Mesendoderm (in vitro differentiated cells): ENCODE data around the gene SHISA9.
A peak's percentile ranks its signal among the peaks of the same experiment; 100 is the strongest.

Experiments
- DNase-seq: peaks from one replicate; pipeline ENCODE4 v3.0.0; 2013
- H2AK5ac ChIP-seq: 2 replicates; pipeline ENCODE4 v1.6.1; 2013; ENCODE audit warnings: low read length, inconsistent platforms
- H2BK120ac ChIP-seq: 2 replicates; pipeline ENCODE4 v1.6.1; 2013; ENCODE audit warnings: low read depth, mild to moderate bottlenecking, low read length, moderate library complexity, mixed read lengths
- H2BK15ac ChIP-seq: replicated peaks from 2 replicates; pipeline ENCODE4 v1.6.1; 2013; ENCODE audit warnings: low read depth, mild to moderate bottlenecking, moderate library complexity
- H2BK5ac ChIP-seq: 2 replicates; pipeline ENCODE4 v1.6.1; 2013; ENCODE audit warnings: low read length, inconsistent platforms
- H3K18ac ChIP-seq: 2 replicates; pipeline ENCODE4 v1.6.1; 2013; ENCODE audit warnings: mild to moderate bottlenecking, low read length, mixed read lengths
- H3K23ac ChIP-seq: one replicate; pipeline ENCODE4 v1.6.1; 2013; ENCODE audit warnings: low read length
- H3K27ac ChIP-seq: 2 replicates; pipeline ENCODE4 v1.5.1; 2013; ENCODE audit warnings: low read depth, mild to moderate bottlenecking, inconsistent platforms, low read length, moderate library complexity
- H3K27me3 ChIP-seq: 2 replicates; pipeline ENCODE4 v1.6.1; 2013; ENCODE audit warnings: low read length, control low read depth, mild to moderate bottlenecking, inconsistent platforms; ENCODE audit not compliant: insufficient read depth, poor library complexity
- H3K36me3 ChIP-seq: 2 replicates; pipeline ENCODE4 v1.6.1; 2013; ENCODE audit warnings: low read length, inconsistent platforms; ENCODE audit not compliant: control insufficient read depth, insufficient read depth
- H3K4ac ChIP-seq: one replicate; pipeline ENCODE4 v1.6.1; 2013; ENCODE audit warnings: low read depth, mild to moderate bottlenecking, low read length, moderate library complexity
- H3K4me1 ChIP-seq: 2 replicates; pipeline ENCODE4 v1.6.1; 2013; ENCODE audit warnings: low read depth, low read length, inconsistent platforms; ENCODE audit not compliant: control insufficient read depth
- H3K4me2 ChIP-seq: 2 replicates; pipeline ENCODE4 v1.6.1; 2013; ENCODE audit warnings: low read length
- H3K4me3 ChIP-seq: 2 replicates; pipeline ENCODE4 v1.5.1; 2013; ENCODE audit warnings: mild to moderate bottlenecking, low read length
- H3K56ac ChIP-seq: one replicate; pipeline ENCODE4 v1.6.1; 2013; ENCODE audit warnings: low read length
- H3K79me1 ChIP-seq: 2 replicates; pipeline ENCODE4 v1.6.1; 2013; ENCODE audit warnings: low read length, inconsistent platforms
- H3K79me2 ChIP-seq: 2 replicates; pipeline ENCODE4 v1.6.1; 2013; ENCODE audit warnings: mild to moderate bottlenecking, low read length; ENCODE audit not compliant: control insufficient read depth, insufficient read depth
- H3K9ac ChIP-seq: 2 replicates; pipeline ENCODE4 v1.6.1; 2013; ENCODE audit warnings: low read length, inconsistent platforms
- H4K5ac ChIP-seq: one replicate; pipeline ENCODE4 v1.6.1; 2013; ENCODE audit warnings: low read length
- H4K8ac ChIP-seq: one replicate; pipeline ENCODE4 v1.6.1; 2013; ENCODE audit warnings: low read depth, mild to moderate bottlenecking, control low read depth, low read length, moderate library complexity
- WGBS: extraction: QIAGEN DNeasy Blood & Tissue Kit; methylation state at CpG from one replicate; pipeline ENCODE4 v1.1.7; 2013; ENCODE audit warnings: low lambda C conversion rate, missing lambda C conversion rate; ENCODE audit not compliant: insufficient coverage; ENCODE audit errors: extremely low coverage; 5-methylcytosine and 5-hydroxymethylcytosine counted together

SHISA9 gene

GRCh38 chr16:12959072-12959471 is 57.7 kb downstream of the SHISA9 start:
- H4K8ac ChIP-seq, result no peak overlapping the region
- no peak overlapping the region for H2BK120ac ChIP-seq
- no peaks in the 10 kb centered on the region for H3K36me3 ChIP-seq
- no peak overlapping the region for H3K56ac ChIP-seq
- H2BK15ac ChIP-seq, result no peak overlapping the region
- no peak for DNase-seq
- H3K23ac ChIP-seq, result no peak overlapping the region
- H3K9ac ChIP-seq, result no peak overlapping the region
- peaks cover 17% of the 10 kb centered on the region for H3K79me1 ChIP-seq
- H3K4me2 ChIP-seq, result no peak overlapping the region
- H3K4ac ChIP-seq, result no peak overlapping the region
- no peak overlapping the region for H3K18ac ChIP-seq
- H3K27me3 ChIP-seq, result no peaks in the 10 kb centered on the region
- H3K79me2 ChIP-seq, result peaks cover 8% of the 10 kb centered on the region
- H2AK5ac ChIP-seq, result no peak overlapping the region
- H3K27ac ChIP-seq, result no peak overlapping the region
- peaks cover 2% of the 10 kb centered on the region for H3K4me1 ChIP-seq
- no peak overlapping the region for H4K5ac ChIP-seq
- H3K4me3 ChIP-seq, result no peak overlapping the region
- no peak overlapping the region for H2BK5ac ChIP-seq

GRCh38 chr16:12961626-12962025 is 60.2 kb downstream of the SHISA9 start:
- H3K27ac ChIP-seq, result no peak overlapping the region
- H3K36me3 ChIP-seq, result no peaks in the 10 kb centered on the region
- H3K4me3 ChIP-seq, result no peak overlapping the region
- H2BK15ac ChIP-seq, result no peak overlapping the region
- no peak overlapping the region for H2BK120ac ChIP-seq
- no peak overlapping the region for H2BK5ac ChIP-seq
- WGBS, result no CpG with 5 or more reads among the region's 6 CpGs
- no peak overlapping the region for H3K4ac ChIP-seq
- no peak for DNase-seq
- H3K18ac ChIP-seq, result no peak overlapping the region
- peaks cover 8% of the 10 kb centered on the region for H3K79me2 ChIP-seq
- no peak overlapping the region for H4K8ac ChIP-seq
- H3K23ac ChIP-seq, result no peak overlapping the region
- H3K4me1 ChIP-seq, result peaks cover 2% of the 10 kb centered on the region
- H3K79me1 ChIP-seq, result peaks cover 13% of the 10 kb centered on the region
- H4K5ac ChIP-seq, result no peak overlapping the region
- H3K4me2 ChIP-seq, result no peak overlapping the region
- no peak overlapping the region for H3K9ac ChIP-seq
- no peaks in the 10 kb centered on the region for H3K27me3 ChIP-seq
- H3K56ac ChIP-seq, result no peak overlapping the region
- H2AK5ac ChIP-seq, result no peak overlapping the region

DNA sequence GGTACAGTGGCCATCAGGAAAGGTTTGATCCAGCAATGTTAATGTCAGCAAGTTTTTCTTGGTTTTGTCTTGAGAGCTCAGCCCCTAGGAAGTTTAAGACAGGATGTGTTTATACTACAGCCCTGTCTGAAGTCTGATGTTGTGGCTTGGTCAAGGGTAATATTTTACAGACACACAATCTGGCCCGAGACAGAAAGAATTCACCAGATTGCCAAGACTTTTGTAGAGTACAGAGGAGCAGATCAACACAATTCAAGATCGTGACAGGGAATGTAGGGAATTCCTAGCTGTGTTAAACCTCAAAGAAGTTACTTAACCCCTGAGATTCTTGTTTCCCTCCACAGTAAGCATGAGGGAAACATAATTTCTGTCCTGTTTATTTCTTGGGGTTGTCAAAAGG is 63.1 kb downstream of the SHISA9 start:
- H3K4me2 ChIP-seq, result no peak overlapping the region
- DNase-seq, result no peak
- peaks cover 5% of the 10 kb centered on the region for H3K79me2 ChIP-seq
- H4K8ac ChIP-seq, result no peak overlapping the region
- no peak overlapping the region for H3K18ac ChIP-seq
- no peak overlapping the region for H3K56ac ChIP-seq
- no peak overlapping the region for H3K4me3 ChIP-seq
- no peak overlapping the region for H4K5ac ChIP-seq
- H3K23ac ChIP-seq, result no peak overlapping the region
- H2BK15ac ChIP-seq, result no peak overlapping the region
- H2AK5ac ChIP-seq, result no peak overlapping the region
- no peak overlapping the region for H3K27ac ChIP-seq
- no peaks in the 10 kb centered on the region for H3K36me3 ChIP-seq
- no CpG with 5 or more reads among the region's 2 CpGs for WGBS
- H2BK120ac ChIP-seq, result no peak overlapping the region
- no peak overlapping the region for H3K9ac ChIP-seq
- H2BK5ac ChIP-seq, result no peak overlapping the region
- H3K27me3 ChIP-seq, result no peaks in the 10 kb centered on the region
- no peak overlapping the region for H3K4ac ChIP-seq
- H3K79me1 ChIP-seq, result peaks cover 11% of the 10 kb centered on the region
- no peaks in the 10 kb centered on the region for H3K4me1 ChIP-seq

- Histone ChIP-seq H3K23ac (no peak overlapping the region), H2BK5ac (no peak overlapping the region), H3K79me2 (peaks cover 3% of the 10 kb centered on the region), H3K4me2 (no peak overlapping the region), H3K4me1 (no peaks in the 10 kb centered on the region), H2AK5ac (no peak overlapping the region), H3K27ac (no peak overlapping the region), H2BK120ac (no peak overlapping the region), H3K27me3 (no peaks in the 10 kb centered on the region), H3K18ac (no peak overlapping the region), H3K4ac (no peak overlapping the region), H3K9ac (no peak overlapping the region), H2BK15ac (no peak overlapping the region), H4K5ac (no peak overlapping the region), H3K36me3 (no peaks in the 10 kb centered on the region), H3K4me3 (no peak overlapping the region), H3K56ac (no peak overlapping the region), H3K79me1 (peaks cover 9% of the 10 kb centered on the region), H4K8ac (no peak overlapping the region)
- DNase-seq, result no peak
- WGBS, result no CpG with 5 or more reads among the region's 7 CpGs
These were observed 63.9 kb downstream of the SHISA9 start for GRCh38 chr16:12965274-12965804.

DNA sequence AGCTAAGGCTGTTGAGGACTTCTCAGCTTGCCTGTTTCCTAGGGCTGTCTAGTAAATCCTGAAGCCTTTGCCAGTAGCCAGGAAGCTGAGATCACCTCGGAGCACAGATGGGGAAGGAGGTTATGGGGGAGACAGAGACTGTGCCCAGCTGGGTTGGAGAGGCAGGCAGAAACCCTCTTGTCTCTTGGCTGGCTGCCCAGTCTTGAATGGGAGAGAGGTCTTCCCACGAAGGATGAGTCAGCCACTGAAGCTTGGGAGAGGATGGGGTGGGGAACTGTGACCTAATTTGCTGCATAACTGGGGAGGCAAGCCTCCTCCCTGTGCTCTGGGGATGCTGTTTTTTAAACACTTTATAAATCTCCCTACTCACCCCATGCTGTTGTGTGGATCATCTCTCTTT is 69.8 kb downstream of the SHISA9 start:
- no peak overlapping the region for H2BK120ac ChIP-seq
- no peak overlapping the region for H3K4me3 ChIP-seq
- WGBS, result no CpG with 5 or more reads among the region's 2 CpGs
- no peak overlapping the region for H3K4ac ChIP-seq
- H3K4me2 ChIP-seq, result no peak overlapping the region
- no peaks in the 10 kb centered on the region for H3K4me1 ChIP-seq
- H3K27ac ChIP-seq, result no peak overlapping the region
- H3K9ac ChIP-seq, result no peak overlapping the region
- no peaks in the 10 kb centered on the region for H3K27me3 ChIP-seq
- H4K5ac ChIP-seq, result no peak overlapping the region
- no peak overlapping the region for H3K56ac ChIP-seq
- peaks cover 6% of the 10 kb centered on the region for H3K79me1 ChIP-seq
- no peaks in the 10 kb centered on the region for H3K79me2 ChIP-seq
- no peaks in the 10 kb centered on the region for H3K36me3 ChIP-seq
- H2BK15ac ChIP-seq, result no peak overlapping the region
- no peak overlapping the region for H2AK5ac ChIP-seq
- peak; percentile 59 for DNase-seq
- no peak overlapping the region for H3K23ac ChIP-seq
- H2BK5ac ChIP-seq, result no peak overlapping the region
- no peak overlapping the region for H4K8ac ChIP-seq
- no peak overlapping the region for H3K18ac ChIP-seq

DNA sequence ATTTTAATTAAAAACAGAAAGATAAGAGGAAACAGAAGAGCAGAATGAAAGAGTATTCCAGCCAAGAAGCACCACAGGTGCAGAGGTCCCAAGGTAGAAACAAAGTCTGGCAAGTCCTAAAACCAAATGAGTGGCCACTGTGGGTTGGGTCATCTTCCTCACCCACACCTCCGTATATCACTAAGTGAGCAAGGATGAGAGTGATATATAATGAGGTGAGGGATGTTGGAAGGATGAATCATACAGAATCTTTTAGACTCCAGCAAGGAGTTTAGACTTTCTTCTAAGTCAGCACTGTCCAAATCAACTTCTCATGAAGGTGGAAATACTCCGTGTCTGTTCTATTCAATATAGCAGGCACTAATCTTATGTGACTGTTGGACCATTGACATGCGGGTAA is 70.8 kb downstream of the SHISA9 start:
- DNase-seq, result no peak
- Histone ChIP-seq H3K4me1 (no peaks in the 10 kb centered on the region), H3K18ac (no peak overlapping the region), H4K8ac (no peak overlapping the region), H2BK15ac (no peak overlapping the region), H2BK120ac (no peak overlapping the region), H3K4ac (no peak overlapping the region), H3K36me3 (no peaks in the 10 kb centered on the region), H3K9ac (no peak overlapping the region), H4K5ac (no peak overlapping the region), H3K27me3 (no peaks in the 10 kb centered on the region), H3K79me2 (no peaks in the 10 kb centered on the region), H3K4me2 (no peak overlapping the region), H3K56ac (no peak overlapping the region), H3K27ac (no peak overlapping the region), H3K79me1 (peaks cover 8% of the 10 kb centered on the region), H2BK5ac (no peak overlapping the region), H3K23ac (no peak overlapping the region), H3K4me3 (no peak overlapping the region), H2AK5ac (no peak overlapping the region)
- WGBS, result no CpG with 5 or more reads among the region's 3 CpGs
